GM10266 (cell line): Measurements from ENCODE around the gene NUB1.

Experiments used
- DNase-seq: peaks from one replicate; pipeline ENCODE4 v3.0.0; 2012; ENCODE audit errors: extremely low spot score
- CTCF ChIP-seq: IDR thresholded peaks from 2 replicates; pipeline ENCODE4 v1.5.1; 2012; ENCODE audit warnings: mild to moderate bottlenecking, low read depth; ENCODE audit not compliant: control insufficient read depth, insufficient read depth; ENCODE audit errors: missing control alignments

Gene NUB1

GRCh38 chr7:151425670-151426440 is 84.2 kb downstream of the NUB1 start:
- no peak for DNase-seq
- TF ChIP-seq CTCF, result no peak

- DNase-seq, result no peak
- TF ChIP-seq CTCF, result no peak
These were observed 84.9 kb downstream of the NUB1 start for GRCh38 chr7:151426441-151426903.

GRCh38 chr7:151426904-151427704 is 85.5 kb downstream of the NUB1 start:
- no peak for DNase-seq

GRCh38 chr7:151427705-151428377 is 86.2 kb downstream of the NUB1 start:
- no peak for TF ChIP-seq CTCF
- DNase-seq, result no peak

More at GRCh38 chr7:151426904-151427704, 85.5 kb downstream of the NUB1 start:
- no peak for TF ChIP-seq CTCF
